Stimulated activated CD8-positive, alpha-beta memory T cell treated with anti-CD3 and anti-CD28 coated beads, Interleukin-15, amount 100 ng/mL, for 4 hours (primary cell): Measurements from ENCODE around the gene NFU1.
"Not testable (repeated sequence)": the region's sequence is repeated elsewhere in the genome, so short reads cannot be mapped to it uniquely, and the experiment has no call there.

ENCODE experiments used
- DNase-seq, 2 donors: peaks; one replicate each; pipeline ENCODE4 v3.0.0-alpha.2; 2020; ENCODE audit warnings: low read depth in 2 of 2

NFU1 gene

DNA sequence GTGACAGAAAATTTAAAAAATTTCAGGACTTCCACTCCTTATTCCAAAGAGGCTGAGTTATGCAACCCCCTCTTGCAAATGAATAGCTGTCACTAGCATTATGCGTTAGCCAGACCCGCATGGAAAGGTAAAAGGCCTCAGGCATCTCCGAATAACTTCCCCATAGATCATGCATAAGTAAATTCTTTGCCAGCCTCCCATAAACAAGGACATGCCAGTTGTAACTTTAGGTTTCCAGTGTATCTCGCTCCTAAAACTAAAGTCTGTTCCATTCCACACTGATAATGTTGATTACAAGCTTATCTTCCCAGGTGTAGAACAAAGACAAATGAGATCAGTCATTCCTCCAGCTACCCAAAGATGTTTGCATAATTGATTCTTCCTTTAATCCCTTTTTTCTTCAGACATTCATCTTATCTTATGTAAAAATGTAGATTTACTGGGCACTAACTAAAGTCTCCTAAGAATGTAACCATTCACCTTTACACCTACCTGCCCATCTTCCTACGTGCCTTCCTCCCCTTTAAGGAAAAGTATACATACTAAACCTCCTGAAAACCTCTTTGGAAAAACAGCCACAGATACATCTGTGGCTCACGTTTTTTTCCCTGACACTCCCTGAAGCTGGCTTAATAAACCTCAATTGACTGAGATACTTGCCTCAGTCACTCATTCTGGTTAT lies 13.6 kb upstream of the NFU1 start:
- no peak for DNase-seq

DNA sequence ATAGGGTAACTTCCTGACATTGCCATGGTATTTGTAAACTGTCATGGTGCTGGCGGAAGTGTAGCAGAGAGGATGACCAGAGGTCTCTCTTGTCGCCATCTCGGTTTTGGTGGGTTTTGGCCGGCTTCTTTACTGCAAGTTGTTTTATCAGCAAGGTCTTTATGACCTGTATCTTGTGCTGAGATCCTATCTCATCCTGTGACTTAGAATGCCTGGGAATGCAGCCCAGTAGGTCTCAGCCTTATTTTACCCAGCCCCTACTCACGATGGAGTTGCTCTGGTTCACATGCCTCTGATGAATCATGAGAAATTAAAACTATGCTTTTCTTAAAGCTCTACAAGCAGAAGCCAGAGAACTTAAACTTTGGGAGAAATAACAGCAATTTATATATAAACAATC lies 12.7 kb upstream of the NFU1 start:
- DNase-seq: no peak

DNA sequence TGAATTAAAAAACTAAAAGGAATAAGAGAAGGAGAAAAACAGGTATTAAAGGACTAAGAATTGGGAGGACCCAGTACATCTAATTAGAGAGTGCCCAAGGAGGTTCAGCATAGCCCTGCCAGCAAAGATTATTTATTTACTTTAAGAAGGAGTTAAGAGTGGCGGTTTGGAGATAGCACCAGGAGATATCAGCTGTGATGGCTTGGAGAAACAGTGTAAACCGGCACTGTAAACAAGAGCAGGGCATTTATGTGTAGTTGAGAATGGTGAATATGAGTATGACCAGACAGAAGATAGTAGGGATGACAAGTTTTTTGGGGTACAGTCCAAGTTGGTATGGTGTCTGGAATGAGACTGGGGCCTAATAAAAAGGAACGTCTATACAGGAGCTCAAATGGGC lies 6.4 kb upstream of the NFU1 start:
- not testable (repeated sequence) for DNase-seq

DNA sequence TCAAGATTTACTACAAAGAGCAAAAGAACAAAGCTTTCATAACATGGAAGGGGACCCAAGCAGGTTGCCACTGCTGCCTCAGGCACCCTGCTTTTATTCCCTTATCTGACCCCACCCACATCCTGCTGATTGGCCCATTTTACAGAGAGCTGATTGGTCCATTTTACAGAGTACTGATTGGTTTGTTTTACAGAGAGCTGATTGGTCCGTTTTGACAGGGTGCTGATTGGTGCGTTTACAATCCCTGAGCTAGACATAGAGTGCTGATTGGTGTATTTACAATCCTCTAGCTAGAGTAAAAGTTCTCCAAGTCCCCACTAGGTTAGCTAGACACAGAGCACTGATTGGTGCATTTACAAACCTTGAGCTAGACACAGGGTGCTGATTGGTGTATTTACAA lies 2.3 kb upstream of the NFU1 start:
- DNase-seq: not testable (repeated sequence)

DNA sequence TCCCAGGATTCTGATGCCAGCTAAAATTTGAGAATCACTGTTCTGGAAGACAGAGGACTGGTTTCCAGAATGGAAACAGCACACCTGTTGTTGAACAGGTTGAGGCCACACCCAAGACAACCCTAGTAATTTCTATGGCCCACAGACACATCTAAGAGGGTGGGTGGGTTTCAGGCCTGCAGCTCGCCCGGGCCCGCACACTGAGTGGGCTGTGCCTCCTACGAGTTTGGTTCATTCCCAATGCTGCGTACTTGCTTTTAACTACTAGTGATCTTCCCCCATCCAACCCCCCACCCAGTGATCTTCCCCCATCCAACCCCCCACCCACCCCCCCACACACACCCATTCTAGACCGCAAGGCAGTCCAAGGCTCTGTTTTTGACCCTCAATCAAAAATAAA lies 1.3 kb upstream of the NFU1 start:
- DNase-seq: no peak

DNA sequence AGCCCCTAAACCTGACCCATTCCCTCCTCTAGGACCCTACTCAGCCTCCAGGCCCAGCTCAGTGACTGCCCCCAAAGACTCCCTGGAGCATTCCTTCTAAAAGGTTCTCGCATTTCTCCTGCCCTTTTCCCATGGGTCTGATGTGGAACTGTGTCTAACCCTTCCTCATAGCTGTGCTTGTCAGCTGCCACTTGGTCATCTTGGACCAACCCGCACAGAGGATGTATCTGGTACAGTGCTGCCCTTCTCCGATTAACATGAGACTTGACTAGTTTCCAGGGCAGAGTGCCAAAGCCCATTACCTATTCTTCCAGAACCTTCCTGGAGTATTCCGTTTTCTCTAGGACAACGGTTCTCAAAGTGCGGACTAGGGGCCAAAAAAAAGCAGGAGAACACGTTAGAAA lies 518 bp upstream of the NFU1 start:
- no peak for DNase-seq

DNA sequence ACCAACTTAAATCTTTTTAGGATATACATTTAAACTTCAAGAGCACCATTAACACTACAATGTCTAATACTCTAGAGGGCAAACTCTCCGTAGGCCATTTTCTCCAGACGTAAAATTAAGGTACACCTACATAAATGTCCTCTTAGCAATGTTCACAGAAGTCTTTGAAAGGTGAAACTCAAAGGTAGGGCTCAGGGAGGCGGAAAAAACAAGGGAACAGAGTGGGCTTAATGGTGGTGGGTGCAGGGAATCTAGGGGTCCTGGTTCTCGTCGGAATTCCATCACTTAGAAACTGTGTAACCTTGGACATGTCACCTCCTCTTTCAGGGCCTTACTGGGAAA lies 668 bp downstream of the NFU1 start:
- DNase-seq: no peak

DNA sequence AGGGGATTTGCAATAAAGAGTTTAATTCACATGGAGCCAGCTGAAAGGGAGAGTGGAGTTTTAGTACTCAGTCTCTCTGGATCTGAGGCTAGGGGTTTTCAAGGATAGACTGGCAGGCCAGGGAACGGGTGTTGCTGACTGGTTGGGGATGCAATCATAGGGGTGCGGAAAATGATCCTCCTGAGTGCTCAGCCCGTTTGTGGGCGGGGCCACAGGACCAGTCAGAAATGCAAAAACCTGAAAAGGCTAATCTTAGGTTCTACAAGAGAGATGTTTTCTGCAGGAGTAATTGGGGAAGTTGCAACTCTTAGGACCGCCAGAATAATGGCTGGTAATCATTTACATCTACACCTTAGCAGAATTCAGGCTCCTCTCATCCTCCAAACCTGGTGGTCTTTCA lies 2.5 kb downstream of the NFU1 start:
- DNase-seq: no peak

DNA sequence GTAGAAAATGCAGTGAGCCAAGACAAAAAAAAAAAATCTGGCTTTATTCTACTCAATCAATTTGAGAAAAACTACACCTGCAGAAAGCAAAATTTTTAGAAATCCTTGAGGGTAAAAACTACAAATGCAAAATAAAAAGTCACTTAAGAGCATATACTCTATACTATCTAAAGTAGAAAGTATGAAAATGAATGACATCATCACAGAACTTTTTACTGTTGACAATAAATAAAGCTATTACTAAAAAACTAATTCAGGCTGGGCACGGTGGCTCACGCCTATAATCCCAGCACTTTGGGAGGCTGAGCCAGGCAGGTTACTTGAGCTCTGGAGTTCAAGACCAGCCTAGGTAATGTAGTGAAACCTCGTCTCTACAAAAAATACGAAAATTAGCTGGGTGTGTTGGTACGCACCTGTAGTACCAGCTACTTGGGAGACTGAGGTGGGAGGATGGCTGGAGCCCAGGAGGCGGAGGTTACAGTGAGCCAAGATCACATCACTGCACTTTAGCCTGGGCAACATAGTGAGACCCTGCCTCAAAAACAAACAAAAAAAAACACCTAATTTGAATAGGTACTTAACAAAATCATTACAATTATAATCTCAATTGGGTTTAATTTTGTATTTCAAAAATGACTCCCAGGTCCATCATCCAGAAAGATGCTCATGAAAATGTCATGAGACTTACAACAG lies 7.6 kb downstream of the NFU1 start:
- no peak for DNase-seq

DNA sequence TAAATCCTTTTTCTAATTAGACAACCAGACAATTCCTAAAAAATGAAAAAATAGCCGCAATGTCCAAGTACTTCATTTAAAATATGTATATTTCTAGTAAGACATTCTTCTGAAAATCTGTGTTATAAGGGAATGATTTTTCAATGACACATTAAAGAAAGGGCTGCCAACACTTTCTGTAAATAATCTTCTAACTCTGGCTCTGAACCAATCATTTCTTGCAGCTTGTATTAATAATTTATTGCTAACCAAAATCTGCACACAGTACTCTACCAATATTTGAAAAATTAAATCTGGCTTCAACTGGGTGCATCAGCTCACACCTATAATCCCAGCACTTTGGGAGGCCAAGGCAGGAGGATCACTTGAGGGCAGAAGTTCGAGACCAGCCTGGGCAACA lies 8.3 kb downstream of the NFU1 start:
- DNase-seq: no peak

DNA sequence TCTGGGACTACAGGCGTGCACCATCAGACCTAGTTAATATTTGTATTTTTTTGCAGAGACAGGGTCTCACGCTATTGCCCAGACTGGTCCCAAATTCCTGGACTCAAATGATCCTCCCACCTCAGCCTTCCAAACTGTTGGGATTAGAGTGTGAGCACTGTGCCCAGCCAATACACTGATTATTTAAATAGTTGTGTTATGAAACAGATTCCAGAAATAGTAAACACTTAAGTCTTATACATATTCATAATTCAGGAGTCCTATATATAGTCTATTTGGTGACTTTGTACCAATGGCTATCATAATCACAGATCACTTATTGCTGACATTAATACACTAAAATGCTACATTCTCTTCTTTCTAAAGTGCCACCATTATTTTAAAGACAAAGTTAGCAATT lies 12.8 kb downstream of the NFU1 start:
- DNase-seq: no peak

DNA sequence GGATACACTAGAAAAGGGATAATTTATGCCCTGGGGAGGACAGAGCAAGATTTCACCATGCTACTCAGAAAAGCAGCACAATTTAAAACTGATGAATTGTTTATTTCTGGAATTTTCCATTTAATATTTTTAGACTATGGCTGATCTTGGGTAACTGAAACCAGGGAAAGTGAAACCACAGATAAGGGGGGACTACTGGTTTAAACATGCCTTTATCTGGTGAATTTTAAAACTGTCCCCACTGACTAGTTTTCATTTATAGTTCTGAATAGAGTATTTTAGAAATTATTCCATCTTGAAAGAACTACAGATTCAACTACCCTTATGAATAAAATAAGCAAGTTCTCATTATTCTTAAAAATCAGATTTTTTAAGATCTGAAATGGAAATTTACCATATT lies 15.0 kb downstream of the NFU1 start:
- no peak for DNase-seq

DNA sequence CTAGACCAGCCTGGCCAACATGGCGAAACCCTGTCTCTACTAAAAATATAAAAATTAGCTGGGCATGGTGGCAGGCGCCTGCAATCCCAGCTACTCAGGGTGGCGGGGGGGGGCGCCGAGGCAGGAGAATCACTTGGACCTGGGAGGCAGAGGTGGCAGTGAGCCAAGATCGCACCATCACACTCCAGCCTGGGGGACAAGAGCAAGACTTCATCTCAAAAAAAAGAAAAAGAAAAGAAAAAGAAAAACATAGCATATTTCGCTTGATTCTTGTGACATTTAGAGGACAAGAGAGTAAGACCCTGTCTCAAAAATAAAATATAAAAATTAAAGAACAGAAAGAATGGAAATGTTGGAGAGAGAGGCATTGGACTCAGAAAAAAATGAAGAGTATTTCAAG lies 18.1 kb downstream of the NFU1 start:
- DNase-seq: not testable (repeated sequence)

DNA sequence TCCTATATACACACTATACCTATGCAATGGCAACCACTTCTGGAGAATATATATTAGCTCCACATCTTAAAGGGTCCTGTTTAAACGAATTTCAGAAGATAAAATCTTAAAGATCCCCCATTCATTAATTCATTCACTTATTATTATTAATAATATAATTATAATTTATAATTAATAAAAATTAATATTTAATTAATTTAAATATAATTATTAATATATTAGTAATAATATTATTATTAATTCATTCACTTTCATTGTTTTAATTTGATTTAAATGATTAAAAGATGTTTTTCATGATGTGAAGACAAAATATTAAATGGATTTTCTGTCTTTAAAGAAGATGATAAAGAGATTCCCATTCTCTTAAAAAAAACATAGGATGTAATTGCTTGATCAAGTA lies 21.1 kb downstream of the NFU1 start:
- no peak for DNase-seq

DNA sequence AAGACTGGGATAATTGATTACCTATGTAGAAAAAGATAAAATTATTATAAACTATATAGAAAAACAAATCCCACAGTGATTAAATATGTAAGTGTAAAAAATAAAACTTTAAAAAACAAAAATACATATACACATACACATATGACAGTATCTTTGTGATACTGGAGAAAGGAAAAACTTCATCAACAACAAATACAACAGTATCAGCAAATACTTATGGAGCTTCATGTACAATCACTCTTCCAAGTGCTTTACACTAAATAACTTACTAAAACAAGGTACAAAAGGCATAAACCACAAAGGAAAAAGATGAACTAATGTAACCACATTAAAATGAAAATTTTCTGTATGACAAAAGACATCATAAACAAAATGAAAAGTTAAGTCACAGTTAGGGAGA lies 26.1 kb downstream of the NFU1 start:
- DNase-seq: no peak

DNA sequence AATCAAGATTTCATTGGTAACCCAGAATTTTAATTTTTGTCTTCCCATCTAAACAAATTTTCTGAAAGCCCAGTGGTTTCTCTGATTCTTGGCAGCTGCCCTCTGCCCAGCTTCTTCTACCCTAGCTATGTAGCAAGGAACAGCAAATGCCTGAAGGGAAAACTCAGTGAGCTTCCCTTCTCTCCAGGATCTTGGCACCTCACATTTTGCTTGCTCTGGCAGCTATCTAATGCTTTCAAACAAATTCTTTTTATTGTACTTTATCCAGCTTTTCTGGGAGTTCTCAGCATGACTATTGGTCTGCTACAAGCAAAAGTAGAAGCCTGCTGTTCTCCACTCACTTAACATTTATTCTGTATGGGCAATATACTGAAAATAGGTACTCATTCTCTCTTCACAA lies 31.9 kb downstream of the NFU1 start:
- no peak for DNase-seq

DNA sequence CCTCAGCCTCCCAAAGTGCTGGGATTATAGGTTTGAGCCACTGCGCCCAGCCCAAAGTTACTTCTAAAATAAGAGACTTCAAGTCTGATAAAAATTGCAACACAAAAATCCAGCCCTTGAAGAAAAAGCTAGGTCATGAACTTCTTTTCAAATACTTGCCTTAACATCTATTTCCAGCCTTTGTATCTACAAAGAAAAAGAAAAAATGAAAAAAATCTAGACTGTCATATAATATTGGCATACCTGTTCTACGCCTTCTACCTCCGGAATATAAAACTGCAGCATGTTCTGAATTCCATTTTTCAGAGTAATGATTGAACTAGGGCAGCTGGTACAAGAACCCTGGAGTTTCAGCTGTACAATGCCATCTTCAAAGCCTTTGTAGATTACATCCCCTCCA lies 37.1 kb downstream of the NFU1 start:
- no peak for DNase-seq

DNA sequence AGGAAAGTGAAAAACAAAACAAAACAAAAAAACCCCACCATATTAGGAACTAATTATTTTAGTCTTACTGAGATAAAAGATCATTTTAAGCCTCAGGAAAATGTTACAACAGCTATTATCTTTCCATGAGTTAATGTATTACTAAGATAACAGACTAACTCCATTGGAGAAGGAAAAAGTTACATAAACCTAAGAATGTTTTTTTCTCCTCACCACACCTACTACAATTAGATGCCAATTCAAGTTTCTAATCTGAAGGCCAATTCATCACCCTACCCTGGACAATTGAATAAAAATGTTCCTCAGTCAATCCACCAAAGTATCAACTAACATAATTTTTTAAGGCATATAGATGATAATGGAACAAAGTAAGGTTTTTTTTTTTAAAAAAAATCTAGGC lies 40.0 kb downstream of the NFU1 start:
- no peak for DNase-seq

DNA sequence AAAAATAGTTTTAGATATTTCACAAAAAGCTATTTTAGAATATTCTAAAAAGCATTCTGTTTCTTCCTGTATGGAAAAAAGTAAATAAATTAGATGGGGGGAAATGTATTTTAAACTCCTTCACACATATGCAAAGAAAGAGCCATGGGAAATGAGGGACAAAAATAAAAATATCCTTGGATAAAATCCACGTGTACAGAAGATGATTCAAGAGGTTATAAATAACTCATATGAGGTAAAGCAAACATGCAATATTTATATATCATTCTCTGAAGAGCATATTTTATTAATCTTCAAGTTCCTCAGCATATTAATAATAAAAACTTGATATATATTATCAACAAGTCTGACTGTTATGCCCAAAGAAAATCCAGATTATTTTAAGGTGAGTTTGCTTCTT lies 41.4 kb downstream of the NFU1 start:
- DNase-seq: no peak

DNA sequence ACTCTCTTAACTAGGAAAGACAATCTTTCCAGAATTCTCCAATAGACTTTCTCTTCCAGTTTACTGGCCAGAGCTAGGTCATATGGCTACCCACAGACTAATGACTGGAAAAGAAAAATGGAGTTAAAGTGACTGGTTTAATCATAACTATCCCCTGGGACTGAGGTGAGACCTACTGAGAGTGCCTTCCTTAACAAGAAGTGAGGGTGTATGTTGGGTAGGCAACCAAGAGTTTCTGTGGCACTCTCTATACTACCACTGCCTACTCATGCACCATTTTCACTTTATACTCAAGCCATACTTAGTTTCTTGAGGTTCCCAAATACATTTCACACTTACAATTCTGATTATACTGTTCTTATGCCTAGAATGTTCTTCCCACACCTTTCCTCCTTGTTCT lies 43.3 kb downstream of the NFU1 start:
- DNase-seq: no peak

DNA sequence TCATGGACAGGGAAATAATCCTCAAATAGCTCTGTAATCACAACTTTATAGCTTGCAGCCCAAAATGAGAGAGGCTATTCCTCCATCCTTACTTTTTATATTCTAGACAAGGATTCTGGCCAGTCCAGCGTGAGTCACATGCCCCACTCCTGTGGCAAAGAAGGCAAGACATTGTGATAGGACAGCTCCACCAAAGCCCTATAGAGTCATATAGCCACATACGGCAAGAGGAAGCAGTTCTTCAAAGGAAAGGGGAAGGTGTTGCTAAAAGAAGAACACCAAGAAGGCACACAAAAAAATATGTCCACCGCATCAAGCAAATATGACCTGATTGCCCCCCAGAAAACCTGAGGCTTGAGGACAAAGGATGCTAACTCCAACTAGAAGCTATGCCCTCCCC lies 46.8 kb downstream of the NFU1 start:
- DNase-seq: no peak

DNA sequence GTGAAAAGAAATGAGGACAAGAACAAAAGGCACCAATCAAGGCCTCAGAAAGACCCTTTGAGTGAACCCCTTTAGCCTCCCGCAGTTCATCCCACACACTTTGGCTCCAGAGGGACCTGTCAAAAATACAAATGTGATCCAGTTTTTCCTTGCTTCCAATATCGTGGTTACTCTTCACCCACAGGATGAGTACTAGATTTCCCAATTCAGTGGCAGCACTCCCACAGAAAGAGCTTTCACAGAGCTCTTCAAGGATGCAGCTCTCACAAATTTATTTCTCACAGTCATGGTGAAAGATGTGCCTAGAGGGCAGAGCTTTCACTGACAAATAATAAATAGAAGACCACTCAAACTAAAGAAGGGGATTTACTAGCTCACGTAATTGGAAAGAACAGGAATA lies 47.2 kb downstream of the NFU1 start:
- no peak for DNase-seq

DNA sequence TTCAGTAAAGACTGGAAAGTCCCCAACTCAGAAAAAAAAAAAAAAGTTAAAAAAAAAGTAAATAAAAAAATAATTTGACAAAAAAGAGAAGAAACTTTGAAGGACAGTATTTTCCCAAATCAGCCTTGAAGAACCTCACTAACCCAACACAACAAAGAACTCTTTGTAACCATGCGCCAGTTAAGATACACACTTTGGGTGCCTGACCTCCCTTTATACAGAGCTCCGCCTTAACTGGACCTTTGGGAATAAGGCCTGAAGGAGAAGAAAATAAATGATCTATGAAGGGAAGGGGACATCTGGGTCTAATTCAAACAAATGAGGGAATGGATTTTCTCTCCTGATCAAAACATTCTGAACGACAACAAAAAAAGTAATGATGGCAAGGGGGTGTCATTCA lies 48.0 kb downstream of the NFU1 start:
- DNase-seq: no peak
